ENCODE results near the gene RASL12.
"Not testable (repeated sequence)": the region's sequence is repeated elsewhere in the genome, so short reads cannot be mapped to it uniquely, and the experiment has no call there.

Gene RASL12

GRCh38 chr15:65058394-65059368, 9.1 kb downstream of the RASL12 start:
- intact Hi-C loops (cut with DNase I): no loop called here
- peak in 2 of 10 donors; percentile 49 to 87 for DNase-seq

GRCh38 chr15:65057549-65057940, 10.2 kb downstream of the RASL12 start:
- peak in 2 of 10 donors; percentile 16 to 75 for DNase-seq
- intact Hi-C loops (cut with DNase I): no loop called here

GRCh38 chr15:65056868-65057548, 10.8 kb downstream of the RASL12 start:
- intact Hi-C loops (cut with DNase I): no loop called here
- no peak for DNase-seq

GRCh38 chr15:65056106-65056505, 11.7 kb downstream of the RASL12 start:
- intact Hi-C loops (cut with DNase I): no loop called here
- DNase-seq: peak in 1 of 10 donors; percentile 74

GRCh38 chr15:65055201-65055870, 12.5 kb downstream of the RASL12 start:
- intact Hi-C loops (cut with DNase I): no loop called here
- peak in 1 of 10 donors; percentile 52 for DNase-seq

- intact Hi-C loops (cut with DNase I): loop anchor here (1.0 kb wide), 2 partner anchors 24 to 47 kb away; no protein-coding TSS in a partner anchor
- DNase-seq: peak; percentile 54 to 96 (median 79)
Observed at GRCh38 chr15:65054333-65055200, 13.2 kb downstream of the RASL12 start.

- DNase-seq: no peak
- intact Hi-C loops (cut with DNase I): no loop called here
Observed at GRCh38 chr15:65052956-65053355, 14.8 kb downstream of the RASL12 start.

GRCh38 chr15:65051266-65051665, 16.5 kb downstream of the RASL12 start:
- peak in 1 of 10 donors; percentile 59 for DNase-seq
- intact Hi-C loops (cut with DNase I): no loop called here

- intact Hi-C loops (cut with DNase I): no loop called here
- DNase-seq: no peak
Observed at GRCh38 chr15:65050270-65050669, 17.5 kb downstream of the RASL12 start.

- intact Hi-C loops (cut with DNase I): no loop called here
Observed at GRCh38 chr15:65049418-65049840, 18.4 kb downstream of the RASL12 start.

GRCh38 chr15:65048241-65048640, 19.6 kb downstream of the RASL12 start:
- DNase-seq: no peak
- intact Hi-C loops (cut with DNase I): no loop called here

More at GRCh38 chr15:65049418-65049840, 18.4 kb downstream of the RASL12 start:
- peak; percentile 80 to 99 (median 92) for DNase-seq

GRCh38 chr15:65044724-65045481, 22.9 kb downstream of the RASL12 start, which contains the start of gene SLC51B:
TSS of gene SLC51B (plus strand) at chr15:65045387. CDS start at chr15:65050005, 4,618 bp downstream.
- no peak for DNase-seq

GRCh38 chr15:65044218-65044617, 23.6 kb downstream of the RASL12 start:
- not testable (repeated sequence) for DNase-seq

More at GRCh38 chr15:65044724-65045481, 22.9 kb downstream of the RASL12 start, which contains the start of gene SLC51B:
- intact Hi-C loops (cut with DNase I): no loop called here

GRCh38 chr15:65042776-65043327, 24.9 kb downstream of the RASL12 start:
- no peak for DNase-seq
- intact Hi-C loops (cut with DNase I): no loop called here

More at GRCh38 chr15:65044218-65044617, 23.6 kb downstream of the RASL12 start:
- intact Hi-C loops (cut with DNase I): not testable (repeated sequence)

- DNase-seq: no peak
- intact Hi-C loops (cut with DNase I): no loop called here
Observed at GRCh38 chr15:65041787-65042186, 26.0 kb downstream of the RASL12 start.

- intact Hi-C loops (cut with DNase I): no loop called here
- DNase-seq: no peak
Observed at GRCh38 chr15:65040461-65040860, 27.3 kb downstream of the RASL12 start.

GRCh38 chr15:65038836-65039235, 29.0 kb downstream of the RASL12 start:
- no peak for DNase-seq
- intact Hi-C loops (cut with DNase I): no loop called here

GRCh38 chr15:65038428-65038827, 29.4 kb downstream of the RASL12 start:
- intact Hi-C loops (cut with DNase I): no loop called here
- no peak for DNase-seq
